C1 segment of cervical spinal cord (tissue), 14 donors: Measurements from ENCODE around the gene MYO7A.
A peak's percentile ranks its signal among the peaks of the same experiment; 100 is the strongest.

Experiments used
- DNase-seq, 14 donors: peaks; one replicate each; lab custom pipeline; 2025; lab: John Stamatoyannopoulos, UW

MYO7A gene

GRCh38 chr11:77183431-77183984 is 55.5 kb downstream of the MYO7A start:
- peak in 8 of 14 donors; percentile 17 to 69 (median 36) for DNase-seq

- no peak for DNase-seq
Observed at GRCh38 chr11:77184136-77184860, 56.3 kb downstream of the MYO7A start.

GRCh38 chr11:77186302-77186701 is 58.3 kb downstream of the MYO7A start:
- no peak for DNase-seq

- no peak for DNase-seq
Observed at GRCh38 chr11:77187111-77187750, 59.2 kb downstream of the MYO7A start.

DNA sequence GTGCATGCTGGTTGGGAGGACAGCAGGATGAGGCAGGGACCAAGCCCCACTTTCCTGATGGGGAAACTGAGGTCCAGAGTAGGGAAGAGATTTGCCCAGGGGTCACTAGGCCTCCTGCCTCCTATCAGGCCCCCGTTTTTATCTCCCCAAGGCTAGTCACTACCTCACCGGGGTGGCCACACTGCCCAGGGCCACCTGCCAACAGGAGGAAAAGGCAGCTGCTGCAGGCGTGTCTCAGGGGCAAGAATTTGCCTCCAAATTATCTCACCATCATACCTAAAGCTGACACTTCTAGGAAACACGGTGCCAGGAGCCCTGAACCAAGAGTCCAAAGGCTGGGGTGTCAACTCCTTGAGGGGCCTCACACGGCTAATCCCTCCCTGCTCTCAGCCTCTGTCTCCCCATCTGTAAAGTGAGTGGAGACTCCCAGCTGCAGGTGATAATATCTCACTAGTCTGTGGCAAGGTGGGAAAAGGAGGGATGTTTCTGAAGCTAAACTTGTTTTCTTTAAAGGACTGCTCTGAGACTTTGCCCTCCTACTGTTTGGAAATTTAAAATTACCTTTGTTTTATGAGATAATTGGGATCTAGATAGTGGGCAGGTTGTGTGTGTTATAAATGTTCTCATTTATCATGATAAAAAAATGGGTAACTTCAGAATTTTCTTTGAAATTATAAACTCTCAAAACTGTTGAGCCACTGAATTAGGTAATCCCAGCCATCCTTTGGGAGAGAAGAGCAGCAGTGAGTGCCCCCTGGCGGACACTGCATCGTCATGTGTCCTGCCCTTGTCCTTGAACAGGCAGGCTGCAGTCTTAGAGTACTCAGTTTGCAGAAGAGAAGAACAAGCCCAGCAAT is 60.0 kb downstream of the MYO7A start:
- DNase-seq: peak in 12 of 14 donors; percentile 11 to 75 (median 43)

DNA sequence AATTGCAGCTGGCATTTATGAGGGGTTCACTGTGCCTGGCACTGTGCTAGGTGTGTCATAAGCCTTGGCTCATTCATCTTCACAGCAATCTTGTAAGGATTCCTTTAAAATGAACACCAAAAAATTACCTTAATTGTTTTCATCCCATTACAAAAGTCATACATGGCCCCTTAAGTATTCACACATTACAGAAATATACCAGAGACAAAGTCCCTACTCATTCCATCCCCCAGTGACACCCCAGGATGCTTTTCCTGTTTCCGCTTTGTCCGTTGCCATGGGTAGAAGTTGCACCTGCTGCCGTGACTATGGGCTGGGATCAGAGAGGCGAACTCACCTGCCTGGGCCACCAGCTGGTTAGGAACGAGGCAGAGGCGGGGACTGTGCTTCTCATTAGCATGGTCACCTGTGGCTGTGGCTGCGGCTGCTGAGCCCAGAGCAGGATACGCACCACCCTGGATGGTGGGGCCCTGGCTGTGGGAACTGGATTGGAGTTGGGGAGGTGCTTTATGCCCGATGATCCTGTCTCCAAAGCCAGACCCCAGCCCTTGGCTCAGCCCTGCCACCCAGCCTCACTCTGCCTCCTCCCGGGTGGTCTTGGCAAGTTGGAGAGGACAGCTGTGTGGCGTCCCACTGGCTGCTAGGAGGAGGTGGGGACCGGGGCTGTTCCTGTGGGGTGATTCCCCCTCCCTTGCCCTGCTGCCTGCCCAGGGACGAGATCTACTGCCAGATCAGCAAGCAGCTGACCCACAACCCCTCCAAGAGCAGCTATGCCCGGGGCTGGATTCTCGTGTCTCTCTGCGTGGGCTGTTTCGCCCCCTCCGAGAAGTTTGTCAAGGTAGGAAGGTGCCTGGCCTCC is 60.8 kb downstream of the MYO7A start:
- DNase-seq: no peak

DNA sequence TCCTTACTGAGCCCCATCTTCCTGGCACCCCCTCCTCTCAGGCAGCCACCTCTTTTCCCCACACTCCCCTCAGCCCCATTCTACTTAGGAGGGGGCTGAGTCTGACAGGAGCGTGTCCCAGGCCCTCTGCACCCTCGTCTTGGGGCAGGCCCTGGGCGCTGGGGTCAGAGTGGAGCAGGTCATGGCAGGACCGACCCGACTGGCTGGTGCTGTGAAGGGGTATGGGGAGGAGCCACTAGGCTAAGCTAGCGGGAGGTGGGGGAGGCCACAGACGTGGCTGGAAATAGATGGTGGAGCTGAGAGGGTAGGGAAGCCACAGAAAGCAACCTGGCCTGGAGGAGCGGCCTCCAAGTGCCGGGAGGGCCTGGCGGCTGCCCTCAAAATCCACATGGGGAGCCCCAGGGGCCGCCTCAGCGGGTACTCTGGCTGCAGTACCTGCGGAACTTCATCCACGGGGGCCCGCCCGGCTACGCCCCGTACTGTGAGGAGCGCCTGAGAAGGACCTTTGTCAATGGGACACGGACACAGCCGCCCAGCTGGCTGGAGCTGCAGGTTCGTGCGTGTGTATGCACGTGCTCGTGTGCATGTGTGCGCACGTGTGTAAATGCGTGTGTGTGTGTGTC is 61.7 kb downstream of the MYO7A start:
- no peak for DNase-seq

DNA sequence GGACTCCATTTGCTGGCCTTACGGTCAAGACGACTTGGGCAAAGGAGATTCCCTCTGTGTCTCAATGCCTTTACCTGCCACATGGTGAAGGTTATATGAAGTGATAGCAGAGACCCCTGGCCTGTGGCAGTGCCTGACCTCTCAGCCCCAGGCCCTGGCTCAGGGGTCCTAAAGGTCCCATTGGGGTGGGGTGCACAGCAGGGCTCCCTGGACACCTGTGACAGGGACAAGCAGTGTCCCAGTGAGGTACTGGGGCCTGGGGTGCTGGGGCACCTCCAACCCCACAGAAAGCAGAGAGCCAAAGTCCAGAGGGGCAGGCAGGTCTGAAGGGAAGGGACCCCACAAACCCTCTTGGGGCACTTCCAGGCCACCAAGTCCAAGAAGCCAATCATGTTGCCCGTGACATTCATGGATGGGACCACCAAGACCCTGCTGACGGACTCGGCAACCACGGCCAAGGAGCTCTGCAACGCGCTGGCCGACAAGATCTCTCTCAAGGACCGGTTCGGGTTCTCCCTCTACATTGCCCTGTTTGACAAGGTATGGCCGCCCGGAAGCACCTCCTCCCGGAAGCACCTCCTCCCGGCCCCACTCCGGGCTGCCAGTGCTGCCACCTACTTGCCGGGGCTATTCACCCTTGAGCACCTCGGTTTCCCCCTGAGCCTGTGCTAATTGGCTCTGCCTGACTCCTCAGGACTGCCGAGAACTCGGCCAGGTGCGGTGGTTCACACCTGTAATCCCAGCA is 62.5 kb downstream of the MYO7A start:
- no peak for DNase-seq

DNA sequence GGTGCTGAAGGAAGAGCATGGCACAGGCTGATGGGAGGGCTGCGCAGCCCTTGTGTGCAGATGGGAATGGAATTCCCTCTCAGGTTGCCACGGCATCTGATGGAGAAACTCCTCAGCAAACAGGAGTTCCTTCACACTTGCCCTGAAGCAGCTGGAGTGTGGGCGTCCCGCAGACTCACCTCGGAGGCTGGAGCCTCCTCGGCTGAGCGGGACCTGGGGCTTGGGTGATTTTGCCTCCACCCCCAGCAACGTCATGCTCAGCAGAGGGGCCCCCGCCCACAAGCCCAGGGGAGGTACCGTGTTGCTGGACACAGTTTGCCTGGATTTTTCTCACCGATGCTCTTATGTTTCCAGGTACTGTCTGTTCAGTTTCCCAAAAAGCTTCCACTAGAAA is 63.4 kb downstream of the MYO7A start:
- DNase-seq: no peak

- no peak for DNase-seq
Observed at GRCh38 chr11:77191823-77192495, 63.9 kb downstream of the MYO7A start.

GRCh38 chr11:77193167-77193566 is 65.1 kb downstream of the MYO7A start:
- no peak for DNase-seq

DNA sequence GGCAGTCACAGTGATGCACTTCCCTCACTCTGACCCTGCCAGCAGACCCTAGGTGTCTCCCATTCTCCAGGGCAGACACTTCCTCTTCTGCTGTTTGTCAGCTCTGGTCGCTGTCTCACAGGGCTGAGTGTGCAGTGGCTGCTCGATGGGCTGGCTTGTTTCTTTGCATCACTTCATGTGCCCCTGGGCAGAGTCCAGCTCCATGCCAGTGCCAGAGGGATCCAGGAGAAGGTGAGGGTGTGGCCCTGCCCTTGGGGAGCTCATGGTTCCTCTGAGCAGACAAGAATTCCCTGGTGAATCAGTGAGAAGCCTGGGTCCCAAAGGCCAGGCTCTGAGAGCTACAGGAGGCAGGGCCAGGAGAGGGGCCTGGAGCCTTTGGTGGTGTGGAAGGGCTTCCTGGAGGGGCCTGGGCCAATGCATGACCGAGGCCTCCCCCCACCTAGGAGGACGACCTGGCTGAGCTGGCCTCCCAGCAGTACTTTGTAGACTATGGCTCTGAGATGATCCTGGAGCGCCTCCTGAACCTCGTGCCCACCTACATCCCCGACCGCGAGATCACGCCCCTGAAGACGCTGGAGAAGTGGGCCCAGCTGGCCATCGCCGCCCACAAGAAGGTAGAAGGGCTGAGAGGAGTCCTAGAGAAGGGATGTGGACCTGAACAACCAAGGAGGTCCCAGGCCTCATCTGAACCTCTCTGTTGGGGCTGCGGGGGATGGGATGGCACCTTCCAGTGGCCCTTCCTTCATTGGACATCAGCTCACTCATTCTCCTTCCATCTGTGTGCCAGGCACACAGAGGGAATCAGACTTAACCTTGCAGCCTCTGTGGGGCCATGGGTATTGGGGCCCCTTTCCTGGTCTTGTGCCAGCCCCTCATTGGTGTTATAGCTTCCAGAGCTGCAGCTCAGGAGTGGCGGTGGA is 66.1 kb downstream of the MYO7A start:
- DNase-seq: no peak

DNA sequence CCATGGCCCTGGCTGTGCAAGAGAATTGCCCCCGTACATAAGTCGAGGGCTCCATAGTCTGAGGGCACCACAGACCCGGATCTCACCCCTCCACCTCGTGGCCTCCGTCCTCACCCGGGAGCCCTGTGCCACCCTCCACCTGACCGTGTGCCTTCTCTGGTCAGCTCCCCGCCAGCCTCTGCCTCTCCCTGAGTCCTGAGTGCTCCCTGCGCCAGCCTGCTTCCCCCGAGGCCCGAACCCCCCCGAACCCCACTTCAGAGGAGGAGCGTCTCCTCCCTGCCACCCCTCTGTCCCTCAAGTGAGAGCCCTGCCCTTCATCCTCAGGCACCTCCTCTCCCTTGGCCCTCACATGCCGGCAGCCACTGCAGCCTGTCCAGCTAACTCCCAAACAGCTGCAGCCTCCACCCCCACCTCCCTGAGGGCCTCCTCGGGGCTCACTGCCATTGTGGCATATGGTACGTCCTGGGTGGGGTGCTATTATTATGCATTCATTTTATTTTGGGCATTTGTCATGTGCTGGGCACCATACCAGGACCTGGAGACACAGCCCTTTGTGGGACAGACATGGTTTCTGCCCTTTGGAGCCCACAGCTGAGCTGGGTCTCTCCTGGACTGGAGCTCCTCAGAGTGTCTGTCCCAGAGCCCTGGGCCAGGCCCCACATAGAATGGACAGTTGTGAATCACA is 67.2 kb downstream of the MYO7A start:
- DNase-seq: peak in 1 of 14 donors; percentile 36

DNA sequence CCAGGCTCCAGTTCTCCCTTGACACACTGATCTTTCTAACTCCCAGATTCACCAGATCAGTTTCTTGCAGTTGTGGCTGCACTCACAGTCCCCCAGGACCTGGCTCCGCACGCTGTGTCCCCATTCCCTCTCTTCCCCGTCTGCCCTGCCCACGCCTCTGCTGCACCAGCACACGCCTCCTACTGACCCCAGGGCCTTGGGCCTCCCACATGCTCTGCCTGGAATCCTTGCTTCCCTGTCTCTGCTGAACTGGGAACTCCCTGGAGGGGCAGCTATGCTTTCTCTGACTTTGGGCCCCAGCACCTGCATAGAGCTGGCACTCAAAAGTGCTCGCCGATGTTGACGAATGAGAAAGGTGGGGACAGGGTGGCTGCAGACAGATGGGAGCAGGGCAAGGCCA is 68.9 kb downstream of the MYO7A start:
- no peak for DNase-seq

- no peak for DNase-seq
Observed at GRCh38 chr11:77197626-77198320, 69.7 kb downstream of the MYO7A start.

- DNase-seq: no peak
Observed at GRCh38 chr11:77198440-77198849, 70.4 kb downstream of the MYO7A start.

DNA sequence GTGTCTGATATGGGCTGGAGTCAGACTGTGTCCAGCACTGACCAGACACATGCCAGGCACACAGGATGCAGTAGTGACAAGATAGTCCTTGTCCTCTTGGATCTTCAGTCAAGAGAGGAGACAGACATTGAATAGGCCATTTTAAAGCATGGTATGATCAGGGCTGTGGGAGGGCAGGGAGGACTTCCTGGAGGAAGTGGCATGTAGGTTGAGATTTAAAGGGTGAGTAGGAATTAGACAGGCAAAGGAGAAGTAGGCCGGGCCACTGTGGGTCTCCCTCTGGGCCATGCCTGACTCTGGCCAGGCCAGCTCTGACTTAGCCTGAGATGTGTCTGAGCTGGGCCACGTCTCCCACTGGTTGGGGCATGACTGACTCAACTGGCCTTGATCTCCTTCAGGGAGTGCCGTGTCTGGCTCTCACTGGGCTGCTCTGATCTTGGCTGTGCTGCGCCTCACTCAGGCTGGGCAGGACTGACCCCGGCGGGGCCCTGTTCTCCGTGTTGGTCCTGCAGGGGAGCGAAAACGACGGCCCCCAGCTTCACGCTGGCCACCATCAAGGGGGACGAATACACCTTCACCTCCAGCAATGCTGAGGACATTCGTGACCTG is 71.2 kb downstream of the MYO7A start:
- DNase-seq: no peak
